NCI-H1092 treated with DMSO at 0.1 percent for 48 hours (cell line): Measurements from ENCODE around the gene CERS3.

Experiments
- DNase-seq: peaks from one replicate; lab custom pipeline; 2025; lab: John Stamatoyannopoulos, UW

CERS3 gene

GRCh38 chr15:100383302-100384107 lies 145.2 kb downstream of the CERS3 start:
- DNase-seq, result peak; percentile 54

- peak; percentile 23 for DNase-seq
Measured at GRCh38 chr15:100373942-100374341, 154.8 kb downstream of the CERS3 start.

GRCh38 chr15:100373120-100373896 lies 155.4 kb downstream of the CERS3 start:
- DNase-seq, result no peak

- peak; percentile 56 for DNase-seq
Measured at GRCh38 chr15:100372739-100373119, 156.0 kb downstream of the CERS3 start.

GRCh38 chr15:100355342-100355741 lies 173.4 kb downstream of the CERS3 start:
- no peak for DNase-seq

- DNase-seq, result no peak
Measured at GRCh38 chr15:100353449-100353848, 175.3 kb downstream of the CERS3 start.

GRCh38 chr15:100350434-100351226 lies 178.1 kb downstream of the CERS3 start:
- peak; percentile 45 for DNase-seq
